WTC11 (cell line): ENCODE results near the gene TTI1. TPM values are rescaled to one million over a fixed set of nuclear protein-coding genes. Genes with fewer than 3 reads are reported as not detected.

ENCODE experiments used
- ATAC-seq: fragments of 200-7000 bp; cut with Tn5 transposase; 2 replicates; pipeline ENCODE4 v1.10.0; 2021; ENCODE audit warnings: mild to moderate bottlenecking, moderate library complexity
- CTCF ChIA-PET: fragments of 300-600 bp; sonication (Branson Sonifier 250); formaldehyde crosslinking; loops from one replicate; lab custom pipeline; 2021; ENCODE audit warnings: antibody characterized with exemption; lab: Charles Lee
- POLR2A ChIA-PET: fragments of 350-600 bp; sonication (Branson Sonifier 250); formaldehyde crosslinking; loops from one replicate; lab custom pipeline; 2021; ENCODE audit warnings: antibody characterized with exemption; lab: Charles Lee
- DNase-seq: peaks from one replicate; pipeline ENCODE4 v3.0.0; 2021; ENCODE audit warnings: low spot score
- H3K27ac Mint-ChIP-seq: 2 replicates; pipeline ENCODE4 v1.8.0; 2021; ENCODE audit warnings: mixed read lengths
- H3K27me3 Mint-ChIP-seq: 2 replicates; pipeline ENCODE4 v1.8.0; 2021; ENCODE audit warnings: low read depth, mild to moderate bottlenecking, moderate library complexity, mixed read lengths
- H3K36me3 Mint-ChIP-seq: 2 replicates; pipeline ENCODE4 v1.8.0; 2021; ENCODE audit warnings: mixed read lengths
- H3K4me1 Mint-ChIP-seq: 2 replicates; pipeline ENCODE4 v1.8.0; 2022; ENCODE audit warnings: mixed read lengths
- H3K4me3 Mint-ChIP-seq: 2 replicates; pipeline ENCODE4 v1.8.0; 2021; ENCODE audit warnings: mild to moderate bottlenecking, moderate library complexity, mixed read lengths
- H3K9me3 Mint-ChIP-seq: 2 replicates; pipeline ENCODE4 v1.8.0; 2021; ENCODE audit warnings: mixed read lengths
- AR ChIP-seq: fragments of 250-450 bp; sonication (Bioruptor Pico); IDR thresholded peaks from 2 replicates; pipeline ENCODE4 v1.9.0; 2021; ENCODE audit warnings: mild to moderate bottlenecking
- EMX1 ChIP-seq: fragments of 250-450 bp; sonication (Bioruptor Pico); IDR thresholded peaks from 2 replicates; pipeline ENCODE4 v1.8.0; 2021; ENCODE audit warnings: mild to moderate bottlenecking
- HMGA2 ChIP-seq: fragments of 250-450 bp; sonication (Bioruptor Pico); IDR thresholded peaks from 2 replicates; pipeline ENCODE4 v1.4.0; 2021; ENCODE audit warnings: mild to moderate bottlenecking, moderate library complexity
- MYBL2 ChIP-seq: sonication (generic); formaldehyde crosslinking; IDR thresholded peaks from 2 replicates; pipeline ENCODE4 v1.8.1; 2023; ENCODE audit warnings: mild to moderate bottlenecking, moderate library complexity, missing genetic modification reagents
- NFATC4 ChIP-seq: fragments of 250-450 bp; sonication (Bioruptor Pico); IDR thresholded peaks from 2 replicates; pipeline ENCODE4 v1.9.0; 2021; ENCODE audit warnings: mild to moderate bottlenecking
- NFYB ChIP-seq: sonication (generic); formaldehyde crosslinking; conservative IDR thresholded peaks from 2 replicates; pipeline ENCODE4 v1.8.0; 2022; ENCODE audit warnings: low read depth, missing genetic modification reagents
- SMAD3 ChIP-seq: sonication (generic); formaldehyde crosslinking; IDR thresholded peaks from 2 replicates; pipeline ENCODE4 v1.8.0; 2022; ENCODE audit warnings: missing genetic modification reagents, mild to moderate bottlenecking, borderline replicate concordance
- SMAD4 ChIP-seq: sonication (generic); formaldehyde crosslinking; IDR thresholded peaks from 2 replicates; pipeline ENCODE4 v1.8.0; 2022; ENCODE audit warnings: mild to moderate bottlenecking, missing genetic modification reagents
- ZBTB21 ChIP-seq: sonication (generic); formaldehyde crosslinking; IDR thresholded peaks from 2 replicates; pipeline ENCODE4 v1.8.1; 2023; ENCODE audit warnings: mild to moderate bottlenecking, missing genetic modification reagents, borderline replicate concordance
- total RNA-seq: library from RNA; stranded (reverse); gene quantifications from 3 replicates; pipeline ENCODE4 v1.2.3, GENCODE V29; 2021
- TF ChIP-seq, protein P1 (sequence below): sonication (generic); formaldehyde crosslinking; IDR thresholded peaks from 2 replicates; pipeline ENCODE4 v1.8.1; 2023; ENCODE audit warnings: mild to moderate bottlenecking, missing genetic modification reagents
- TF ChIP-seq, protein P2 (sequence below): sonication (generic); formaldehyde crosslinking; IDR thresholded peaks from 2 replicates; pipeline ENCODE4 v1.8.1; 2023; ENCODE audit warnings: mild to moderate bottlenecking, missing genetic modification reagents
- TF ChIP-seq, protein P3 (sequence below): sonication (generic); formaldehyde crosslinking; IDR thresholded peaks from 2 replicates; pipeline ENCODE4 v1.8.0; 2022; ENCODE audit warnings: missing genetic modification reagents
- TF ChIP-seq, protein P4 (sequence below): sonication (generic); formaldehyde crosslinking; IDR thresholded peaks from 2 replicates; pipeline ENCODE4 v1.8.0; 2023; ENCODE audit warnings: mild to moderate bottlenecking, missing genetic modification reagents
- TF ChIP-seq, protein P5 (sequence below): sonication (generic); formaldehyde crosslinking; IDR thresholded peaks from 2 replicates; pipeline ENCODE4 v1.8.0; 2023; ENCODE audit warnings: missing genetic modification reagents, mild to moderate bottlenecking, borderline replicate concordance

TTI1 gene
- total RNA-seq, 1 experiment from 2014 or later: 43.5 TPM

- TF ChIP-seq, protein P1, sequence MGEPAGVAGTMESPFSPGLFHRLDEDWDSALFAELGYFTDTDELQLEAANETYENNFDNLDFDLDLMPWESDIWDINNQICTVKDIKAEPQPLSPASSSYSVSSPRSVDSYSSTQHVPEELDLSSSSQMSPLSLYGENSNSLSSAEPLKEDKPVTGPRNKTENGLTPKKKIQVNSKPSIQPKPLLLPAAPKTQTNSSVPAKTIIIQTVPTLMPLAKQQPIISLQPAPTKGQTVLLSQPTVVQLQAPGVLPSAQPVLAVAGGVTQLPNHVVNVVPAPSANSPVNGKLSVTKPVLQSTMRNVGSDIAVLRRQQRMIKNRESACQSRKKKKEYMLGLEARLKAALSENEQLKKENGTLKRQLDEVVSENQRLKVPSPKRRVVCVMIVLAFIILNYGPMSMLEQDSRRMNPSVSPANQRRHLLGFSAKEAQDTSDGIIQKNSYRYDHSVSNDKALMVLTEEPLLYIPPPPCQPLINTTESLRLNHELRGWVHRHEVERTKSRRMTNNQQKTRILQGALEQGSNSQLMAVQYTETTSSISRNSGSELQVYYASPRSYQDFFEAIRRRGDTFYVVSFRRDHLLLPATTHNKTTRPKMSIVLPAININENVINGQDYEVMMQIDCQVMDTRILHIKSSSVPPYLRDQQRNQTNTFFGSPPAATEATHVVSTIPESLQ (CRISPR knock-in tag): no peak
- TF ChIP-seq, protein P2, sequence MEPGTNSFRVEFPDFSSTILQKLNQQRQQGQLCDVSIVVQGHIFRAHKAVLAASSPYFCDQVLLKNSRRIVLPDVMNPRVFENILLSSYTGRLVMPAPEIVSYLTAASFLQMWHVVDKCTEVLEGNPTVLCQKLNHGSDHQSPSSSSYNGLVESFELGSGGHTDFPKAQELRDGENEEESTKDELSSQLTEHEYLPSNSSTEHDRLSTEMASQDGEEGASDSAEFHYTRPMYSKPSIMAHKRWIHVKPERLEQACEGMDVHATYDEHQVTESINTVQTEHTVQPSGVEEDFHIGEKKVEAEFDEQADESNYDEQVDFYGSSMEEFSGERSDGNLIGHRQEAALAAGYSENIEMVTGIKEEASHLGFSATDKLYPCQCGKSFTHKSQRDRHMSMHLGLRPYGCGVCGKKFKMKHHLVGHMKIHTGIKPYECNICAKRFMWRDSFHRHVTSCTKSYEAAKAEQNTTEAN (CRISPR knock-in tag): no peak
These were observed 89.5 kb downstream of the TTI1 start (continued) for GRCh38 chr20:37943501-37944455.

GRCh38 chr20:37943033-37943432, 90.2 kb downstream of the TTI1 start:
- Mint-ChIP-seq H3K4me3 (no peak overlapping the region), H3K36me3 (peaks cover 2% of the 10 kb centered on the region; the same call in 1 of the 2 replicates), H3K9me3 (peaks cover 8% of the 10 kb centered on the region), H3K27me3 (no peaks in the 10 kb centered on the region; the same call in 1 of the 2 replicates), H3K4me1 (peaks cover 3% of the 10 kb centered on the region; the same call in 1 of the 2 replicates), H3K27ac (no peak overlapping the region)
- ChIA-PET CTCF (interaction anchor here (0.5 to 3.1 kb wide), 16 partner anchors 9 to 840 kb away, joined by 3 to 14 read pairs (median 7); no protein-coding TSS in a partner anchor), POLR2A (no interaction called here)
- no peak for DNase-seq
- no peak for ATAC-seq
- no peak for TF ChIP-seq HMGA2 (CRISPR knock-in tag)
- TF ChIP-seq AR (CRISPR knock-in tag): no peak
- TF ChIP-seq NFATC4 (CRISPR knock-in tag): no peak
- TF ChIP-seq, protein P3, sequence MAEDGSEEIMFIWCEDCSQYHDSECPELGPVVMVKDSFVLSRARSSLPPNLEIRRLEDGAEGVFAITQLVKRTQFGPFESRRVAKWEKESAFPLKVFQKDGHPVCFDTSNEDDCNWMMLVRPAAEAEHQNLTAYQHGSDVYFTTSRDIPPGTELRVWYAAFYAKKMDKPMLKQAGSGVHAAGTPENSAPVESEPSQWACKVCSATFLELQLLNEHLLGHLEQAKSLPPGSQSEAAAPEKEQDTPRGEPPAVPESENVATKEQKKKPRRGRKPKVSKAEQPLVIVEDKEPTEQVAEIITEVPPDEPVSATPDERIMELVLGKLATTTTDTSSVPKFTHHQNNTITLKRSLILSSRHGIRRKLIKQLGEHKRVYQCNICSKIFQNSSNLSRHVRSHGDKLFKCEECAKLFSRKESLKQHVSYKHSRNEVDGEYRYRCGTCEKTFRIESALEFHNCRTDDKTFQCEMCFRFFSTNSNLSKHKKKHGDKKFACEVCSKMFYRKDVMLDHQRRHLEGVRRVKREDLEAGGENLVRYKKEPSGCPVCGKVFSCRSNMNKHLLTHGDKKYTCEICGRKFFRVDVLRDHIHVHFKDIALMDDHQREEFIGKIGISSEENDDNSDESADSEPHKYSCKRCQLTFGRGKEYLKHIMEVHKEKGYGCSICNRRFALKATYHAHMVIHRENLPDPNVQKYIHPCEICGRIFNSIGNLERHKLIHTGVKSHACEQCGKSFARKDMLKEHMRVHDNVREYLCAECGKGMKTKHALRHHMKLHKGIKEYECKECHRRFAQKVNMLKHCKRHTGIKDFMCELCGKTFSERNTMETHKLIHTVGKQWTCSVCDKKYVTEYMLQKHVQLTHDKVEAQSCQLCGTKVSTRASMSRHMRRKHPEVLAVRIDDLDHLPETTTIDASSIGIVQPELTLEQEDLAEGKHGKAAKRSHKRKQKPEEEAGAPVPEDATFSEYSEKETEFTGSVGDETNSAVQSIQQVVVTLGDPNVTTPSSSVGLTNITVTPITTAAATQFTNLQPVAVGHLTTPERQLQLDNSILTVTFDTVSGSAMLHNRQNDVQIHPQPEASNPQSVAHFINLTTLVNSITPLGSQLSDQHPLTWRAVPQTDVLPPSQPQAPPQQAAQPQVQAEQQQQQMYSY: no peak
- TF ChIP-seq SMAD3 (CRISPR knock-in tag): no peak
- TF ChIP-seq, protein P4, sequence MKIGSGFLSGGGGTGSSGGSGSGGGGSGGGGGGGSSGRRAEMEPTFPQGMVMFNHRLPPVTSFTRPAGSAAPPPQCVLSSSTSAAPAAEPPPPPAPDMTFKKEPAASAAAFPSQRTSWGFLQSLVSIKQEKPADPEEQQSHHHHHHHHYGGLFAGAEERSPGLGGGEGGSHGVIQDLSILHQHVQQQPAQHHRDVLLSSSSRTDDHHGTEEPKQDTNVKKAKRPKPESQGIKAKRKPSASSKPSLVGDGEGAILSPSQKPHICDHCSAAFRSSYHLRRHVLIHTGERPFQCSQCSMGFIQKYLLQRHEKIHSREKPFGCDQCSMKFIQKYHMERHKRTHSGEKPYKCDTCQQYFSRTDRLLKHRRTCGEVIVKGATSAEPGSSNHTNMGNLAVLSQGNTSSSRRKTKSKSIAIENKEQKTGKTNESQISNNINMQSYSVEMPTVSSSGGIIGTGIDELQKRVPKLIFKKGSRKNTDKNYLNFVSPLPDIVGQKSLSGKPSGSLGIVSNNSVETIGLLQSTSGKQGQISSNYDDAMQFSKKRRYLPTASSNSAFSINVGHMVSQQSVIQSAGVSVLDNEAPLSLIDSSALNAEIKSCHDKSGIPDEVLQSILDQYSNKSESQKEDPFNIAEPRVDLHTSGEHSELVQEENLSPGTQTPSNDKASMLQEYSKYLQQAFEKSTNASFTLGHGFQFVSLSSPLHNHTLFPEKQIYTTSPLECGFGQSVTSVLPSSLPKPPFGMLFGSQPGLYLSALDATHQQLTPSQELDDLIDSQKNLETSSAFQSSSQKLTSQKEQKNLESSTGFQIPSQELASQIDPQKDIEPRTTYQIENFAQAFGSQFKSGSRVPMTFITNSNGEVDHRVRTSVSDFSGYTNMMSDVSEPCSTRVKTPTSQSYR (CRISPR knock-in tag): no peak
- TF ChIP-seq, protein P1 (CRISPR knock-in tag): no peak
- no peak for TF ChIP-seq EMX1
- no peak for TF ChIP-seq MYBL2
- no peak for TF ChIP-seq SMAD4
- TF ChIP-seq, protein P5, sequence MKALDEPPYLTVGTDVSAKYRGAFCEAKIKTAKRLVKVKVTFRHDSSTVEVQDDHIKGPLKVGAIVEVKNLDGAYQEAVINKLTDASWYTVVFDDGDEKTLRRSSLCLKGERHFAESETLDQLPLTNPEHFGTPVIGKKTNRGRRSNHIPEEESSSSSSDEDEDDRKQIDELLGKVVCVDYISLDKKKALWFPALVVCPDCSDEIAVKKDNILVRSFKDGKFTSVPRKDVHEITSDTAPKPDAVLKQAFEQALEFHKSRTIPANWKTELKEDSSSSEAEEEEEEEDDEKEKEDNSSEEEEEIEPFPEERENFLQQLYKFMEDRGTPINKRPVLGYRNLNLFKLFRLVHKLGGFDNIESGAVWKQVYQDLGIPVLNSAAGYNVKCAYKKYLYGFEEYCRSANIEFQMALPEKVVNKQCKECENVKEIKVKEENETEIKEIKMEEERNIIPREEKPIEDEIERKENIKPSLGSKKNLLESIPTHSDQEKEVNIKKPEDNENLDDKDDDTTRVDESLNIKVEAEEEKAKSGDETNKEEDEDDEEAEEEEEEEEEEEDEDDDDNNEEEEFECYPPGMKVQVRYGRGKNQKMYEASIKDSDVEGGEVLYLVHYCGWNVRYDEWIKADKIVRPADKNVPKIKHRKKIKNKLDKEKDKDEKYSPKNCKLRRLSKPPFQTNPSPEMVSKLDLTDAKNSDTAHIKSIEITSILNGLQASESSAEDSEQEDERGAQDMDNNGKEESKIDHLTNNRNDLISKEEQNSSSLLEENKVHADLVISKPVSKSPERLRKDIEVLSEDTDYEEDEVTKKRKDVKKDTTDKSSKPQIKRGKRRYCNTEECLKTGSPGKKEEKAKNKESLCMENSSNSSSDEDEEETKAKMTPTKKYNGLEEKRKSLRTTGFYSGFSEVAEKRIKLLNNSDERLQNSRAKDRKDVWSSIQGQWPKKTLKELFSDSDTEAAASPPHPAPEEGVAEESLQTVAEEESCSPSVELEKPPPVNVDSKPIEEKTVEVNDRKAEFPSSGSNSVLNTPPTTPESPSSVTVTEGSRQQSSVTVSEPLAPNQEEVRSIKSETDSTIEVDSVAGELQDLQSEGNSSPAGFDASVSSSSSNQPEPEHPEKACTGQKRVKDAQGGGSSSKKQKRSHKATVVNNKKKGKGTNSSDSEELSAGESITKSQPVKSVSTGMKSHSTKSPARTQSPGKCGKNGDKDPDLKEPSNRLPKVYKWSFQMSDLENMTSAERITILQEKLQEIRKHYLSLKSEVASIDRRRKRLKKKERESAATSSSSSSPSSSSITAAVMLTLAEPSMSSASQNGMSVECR (CRISPR knock-in tag): no peak
- TF ChIP-seq NFYB (CRISPR knock-in tag): no peak
- no peak for TF ChIP-seq ZBTB21 (CRISPR knock-in tag)
